Erythroblast (primary cell): ENCODE data around the gene BHLHE23.

Source experiments
- GATA1 ChIP-seq: IDR thresholded peaks from 2 replicates; pipeline ENCODE4 v1.6.1; 2011; ENCODE audit warnings: low read depth, mild to moderate bottlenecking, control low read depth, low read length, moderate library complexity
- POLR2A ChIP-seq: IDR thresholded peaks from 2 replicates; pipeline ENCODE4 v1.6.1; 2011; ENCODE audit warnings: mild to moderate bottlenecking, low read length

GRCh38 chr20:62970307-62971210 is 36.2 kb downstream of the BHLHE23 start:
- TF ChIP-seq POLR2A = no peak
- no peak for TF ChIP-seq GATA1
